Fibroblast of skin of abdomen (primary cell): ENCODE results near the gene ACP1. TPM values are rescaled to one million over a fixed set of nuclear protein-coding genes. Genes with fewer than 3 reads are reported as not detected.

ENCODE experiments used
- DNase-seq: peaks from one replicate; pipeline ENCODE4 v3.0.0-alpha.2; 2013
- polyA plus RNA-seq, 2 experiments: library from polyadenylated mRNA; unstranded; fragments of 120-200 nt; gene quantifications; one replicate each; pipeline ENCODE4 v1.2.1, GENCODE V29; 2013; ENCODE audit not compliant: insufficient read length in 2 of 2

ACP1 gene
- polyA plus RNA-seq (2013, experiment 1 of 2; ENCODE audit: insufficient read length): 103 TPM
- 109 TPM for polyA plus RNA-seq (2013, experiment 2 of 2; ENCODE audit: insufficient read length)

- peak; percentile 93 for DNase-seq
Observed at GRCh38 chr2:264493-265468, at the start of gene ACP1. ACP1 (plus strand) TSS chr2:264947; CDS start chr2:264965, 18 bp downstream.

GRCh38 chr2:216068-216467 is 48.7 kb upstream of the ACP1 start:
- no peak for DNase-seq

GRCh38 chr2:223451-223850 is 41.3 kb upstream of the ACP1 start:
- no peak for DNase-seq

- DNase-seq: no peak
Observed at GRCh38 chr2:223971-224760, 40.6 kb upstream of the ACP1 start.

- DNase-seq: no peak
Observed at GRCh38 chr2:228115-228514, 36.6 kb upstream of the ACP1 start.

GRCh38 chr2:228518-229278 is 36.0 kb upstream of the ACP1 start:
- no peak for DNase-seq

GRCh38 chr2:231521-232185 is 33.1 kb upstream of the ACP1 start:
- DNase-seq: no peak

- no peak for DNase-seq
Observed at GRCh38 chr2:233030-233429, 31.7 kb upstream of the ACP1 start.

GRCh38 chr2:234421-234820 is 30.3 kb upstream of the ACP1 start:
- no peak for DNase-seq

GRCh38 chr2:236993-237539 is 27.7 kb upstream of the ACP1 start:
- DNase-seq: no peak

GRCh38 chr2:237878-238277 is 26.9 kb upstream of the ACP1 start:
- no peak for DNase-seq

- DNase-seq: no peak
Observed at GRCh38 chr2:238431-238830, 26.3 kb upstream of the ACP1 start.

GRCh38 chr2:238869-239268 is 25.9 kb upstream of the ACP1 start:
- DNase-seq: no peak

- no peak for DNase-seq
Observed at GRCh38 chr2:244547-244946, 20.2 kb upstream of the ACP1 start.

GRCh38 chr2:246489-247144 is 18.1 kb upstream of the ACP1 start:
- peak; percentile 70 for DNase-seq

- DNase-seq: no peak
Observed at GRCh38 chr2:248724-249123, 16.0 kb upstream of the ACP1 start.

- no peak for DNase-seq
Observed at GRCh38 chr2:249538-250042, 15.2 kb upstream of the ACP1 start.

GRCh38 chr2:252001-252602 is 12.6 kb upstream of the ACP1 start:
- peak; percentile 43 for DNase-seq

- DNase-seq: no peak
Observed at GRCh38 chr2:253202-253638, 11.5 kb upstream of the ACP1 start.

- DNase-seq: no peak
Observed at GRCh38 chr2:254241-254640, 10.5 kb upstream of the ACP1 start.
